Tongue (tissue), 2 donors: Measurements from ENCODE around the gene APOA4. TPM values are rescaled to one million over a fixed set of nuclear protein-coding genes. Genes with fewer than 3 reads are reported as not detected.
"Not testable (repeated sequence)": the region's sequence is repeated elsewhere in the genome, so short reads cannot be mapped to it uniquely, and the experiment has no call there.

Experiments
- DNase-seq: peaks from one replicate; pipeline ENCODE4 v3.0.0-alpha.2; 2015
- total RNA-seq: library from RNA; depleted of rRNA; stranded (reverse); fragments of >200 nt; gene quantifications from one replicate; pipeline ENCODE4 v1.2.3, GENCODE V29; 2014

Gene APOA4
- total RNA-seq, 1 donor from 2014 or later, result not detected

GRCh38 chr11:116847612-116848011 is 24.5 kb upstream of the APOA4 start:
- no peak for DNase-seq

GRCh38 chr11:116844722-116845121 is 21.6 kb upstream of the APOA4 start:
- no peak for DNase-seq

GRCh38 chr11:116843661-116844060 is 20.6 kb upstream of the APOA4 start:
- no peak for DNase-seq

GRCh38 chr11:116842909-116843308 is 19.8 kb upstream of the APOA4 start:
- no peak for DNase-seq

- no peak for DNase-seq
Observed at GRCh38 chr11:116842117-116842516, 19.0 kb upstream of the APOA4 start.

- DNase-seq, result no peak
Observed at GRCh38 chr11:116840746-116841296, 17.7 kb upstream of the APOA4 start.

- peak; percentile 41 for DNase-seq
Observed at GRCh38 chr11:116840224-116840745, 17.2 kb upstream of the APOA4 start.

GRCh38 chr11:116838321-116839084 is 15.4 kb upstream of the APOA4 start:
- DNase-seq, result no peak

GRCh38 chr11:116837231-116838091 is 14.4 kb upstream of the APOA4 start, which contains the start of gene APOA1:
Gene APOA1, minus strand, starts transcription at chr11:116837622. Its CDS starts 235 bp downstream, at chr11:116837387.
- no peak for DNase-seq

GRCh38 chr11:116836632-116836991 is 13.5 kb upstream of the APOA4 start:
- no peak for DNase-seq

- DNase-seq, result peak; percentile 92
Observed at GRCh38 chr11:116835791-116836631, 12.9 kb upstream of the APOA4 start.

- no peak for DNase-seq
Observed at GRCh38 chr11:116835042-116835772, 12.1 kb upstream of the APOA4 start.

- DNase-seq, result not testable (repeated sequence)
Observed at GRCh38 chr11:116834535-116835041, 11.5 kb upstream of the APOA4 start.

- DNase-seq, result no peak
Observed at GRCh38 chr11:116833816-116834534, 10.9 kb upstream of the APOA4 start.

GRCh38 chr11:116833491-116833815 is 10.3 kb upstream of the APOA4 start:
- DNase-seq, result no peak

GRCh38 chr11:116832350-116833290 is 9.5 kb upstream of the APOA4 start:
- no peak for DNase-seq

GRCh38 chr11:116831790-116832349 is 8.8 kb upstream of the APOA4 start:
- no peak for DNase-seq

- DNase-seq, result no peak
Observed at GRCh38 chr11:116830184-116830912, 7.2 kb upstream of the APOA4 start.
